NCI-H187 (cell line): ENCODE results near the gene TMCO1.
"Not testable (repeated sequence)": the region's sequence is repeated elsewhere in the genome, so short reads cannot be mapped to it uniquely, and the experiment has no call there.

Experiments
- DNase-seq, 2 experiments: peaks; one replicate each; lab custom pipeline; 2025; lab: John Stamatoyannopoulos, UW

TMCO1 gene

GRCh38 chr1:165747632-165748447 lies 20.8 kb downstream of the TMCO1 start:
- DNase-seq, result no peak

- DNase-seq, result not testable (repeated sequence)
Measured at GRCh38 chr1:165744913-165745312, 23.8 kb downstream of the TMCO1 start.

GRCh38 chr1:165742194-165742593 lies 26.5 kb downstream of the TMCO1 start:
- DNase-seq, result no peak

- DNase-seq, result no peak
Measured at GRCh38 chr1:165738794-165739193, 29.9 kb downstream of the TMCO1 start.

GRCh38 chr1:165737196-165737595 lies 31.5 kb downstream of the TMCO1 start:
- no peak for DNase-seq

GRCh38 chr1:165734906-165735305 lies 33.8 kb downstream of the TMCO1 start:
- no peak for DNase-seq

- DNase-seq, result no peak
Measured at GRCh38 chr1:165726841-165727240, 41.8 kb downstream of the TMCO1 start.

GRCh38 chr1:165726169-165726568 lies 42.5 kb downstream of the TMCO1 start:
- no peak for DNase-seq

GRCh38 chr1:165717918-165718515 lies 50.7 kb downstream of the TMCO1 start:
- peak; percentile 24 to 25 for DNase-seq

- not testable (repeated sequence) for DNase-seq
Measured at GRCh38 chr1:165716265-165717051, 52.2 kb downstream of the TMCO1 start.

GRCh38 chr1:165712764-165713163 lies 55.9 kb downstream of the TMCO1 start:
- DNase-seq, result no peak

- no peak for DNase-seq
Measured at GRCh38 chr1:165707984-165708706, 60.5 kb downstream of the TMCO1 start.

GRCh38 chr1:165703648-165704047 lies 65.0 kb downstream of the TMCO1 start:
- DNase-seq, result no peak

GRCh38 chr1:165701922-165702321 lies 66.7 kb downstream of the TMCO1 start:
- DNase-seq, result not testable (repeated sequence)

GRCh38 chr1:165699577-165699976 lies 69.1 kb downstream of the TMCO1 start:
- no peak for DNase-seq

GRCh38 chr1:165698761-165699052 lies 70.0 kb downstream of the TMCO1 start:
- DNase-seq, result no peak

GRCh38 chr1:165697881-165698760 lies 70.5 kb downstream of the TMCO1 start, which contains the start of gene ALDH9A1:
Gene ALDH9A1, minus strand, starts transcription at chr1:165698562. Its CDS starts 4 bp downstream, at chr1:165698558.
- DNase-seq, result peak; percentile 88 to 91

- DNase-seq, result no peak
Measured at GRCh38 chr1:165697491-165697880, 71.2 kb downstream of the TMCO1 start.

GRCh38 chr1:165696625-165697100 lies 72.0 kb downstream of the TMCO1 start:
- DNase-seq, result no peak

GRCh38 chr1:165695031-165695430 lies 73.6 kb downstream of the TMCO1 start:
- no peak for DNase-seq

- no peak for DNase-seq
Measured at GRCh38 chr1:165688046-165688445, 80.6 kb downstream of the TMCO1 start.
